Measurements from ENCODE around the gene ARID1B.
A peak's percentile ranks its signal among the peaks of the same experiment; 100 is the strongest.

Gene ARID1B

DNA sequence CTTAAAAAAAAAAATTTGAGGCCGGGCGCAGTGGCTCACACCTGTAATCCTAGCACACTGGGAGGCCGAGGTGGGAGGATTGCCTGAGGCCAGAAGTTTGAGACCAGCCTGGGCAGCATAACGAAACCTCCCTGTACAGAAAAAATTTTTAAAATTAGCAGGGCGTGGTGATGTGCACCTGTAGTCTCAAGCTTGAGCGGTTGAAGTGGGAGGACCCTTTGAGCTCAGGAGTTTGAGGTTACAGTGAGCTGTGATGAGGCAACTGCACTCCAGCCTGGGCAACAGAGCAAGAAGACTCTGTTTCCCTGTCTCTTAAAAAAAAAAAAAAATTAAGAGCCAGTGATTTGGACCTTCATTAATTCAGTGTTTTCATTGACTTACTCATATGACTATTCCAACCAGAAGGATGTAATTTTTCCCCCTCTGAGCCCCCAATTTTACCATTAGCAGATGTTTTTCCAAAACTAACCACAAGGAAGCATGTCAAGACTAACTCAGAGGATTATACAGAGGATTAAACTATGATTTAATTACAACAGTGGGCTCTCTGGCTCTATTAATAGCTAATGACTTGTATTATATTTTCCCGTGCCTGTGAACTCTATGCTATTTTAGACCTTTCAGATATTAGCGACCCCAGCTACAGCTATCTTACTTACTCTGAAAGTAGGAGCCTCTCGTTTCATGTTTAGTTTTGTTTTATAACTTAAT lies 75.1 kb downstream of the ARID1B start:
- peaks cover 58% of the 10 kb centered on the region for H3K4me1 Mint-ChIP-seq
- no peaks in the 10 kb centered on the region for H3K36me3 Mint-ChIP-seq
- ATAC-seq (ENCODE audit: low read depth) = peak; percentile 88
- peak overlapping the region; percentile 79 for H3K27ac Mint-ChIP-seq
- H3K9me3 Mint-ChIP-seq = no peaks in the 10 kb centered on the region
- DNase-seq (ENCODE audit: low spot score in 2 of 2) = peak in 1 of 2 donors; percentile 26
- peak overlapping the region; percentile 22 for H3K4me3 Mint-ChIP-seq
- H3K27me3 Mint-ChIP-seq = no peaks in the 10 kb centered on the region

DNA sequence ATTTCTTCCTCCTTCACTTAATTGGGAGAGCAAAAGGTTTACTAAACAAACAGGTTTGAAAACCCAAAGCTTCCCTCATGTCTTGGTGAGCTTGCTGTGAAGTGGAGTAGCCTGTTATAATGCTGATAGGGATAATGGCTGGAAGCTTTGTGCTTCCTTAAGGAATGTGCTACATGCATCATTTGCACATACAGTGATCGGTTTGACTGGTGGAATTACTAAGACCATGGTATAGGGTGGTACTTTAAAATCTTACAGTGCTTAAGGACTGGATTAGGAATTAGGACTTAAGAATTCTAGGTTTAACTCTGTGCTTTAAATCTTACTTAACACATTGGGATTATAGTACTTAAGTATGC lies 75.7 kb downstream of the ARID1B start:
- Mint-ChIP-seq H3K9me3 (no peaks in the 10 kb centered on the region), H3K27me3 (no peaks in the 10 kb centered on the region), H3K4me3 (no peak overlapping the region), H3K4me1 (peaks cover 61% of the 10 kb centered on the region), H3K36me3 (no peaks in the 10 kb centered on the region), H3K27ac (peak overlapping the region; percentile 79)
- ATAC-seq (ENCODE audit: low read depth) = no peak
- DNase-seq (ENCODE audit: low spot score in 2 of 2) = no peak

DNA sequence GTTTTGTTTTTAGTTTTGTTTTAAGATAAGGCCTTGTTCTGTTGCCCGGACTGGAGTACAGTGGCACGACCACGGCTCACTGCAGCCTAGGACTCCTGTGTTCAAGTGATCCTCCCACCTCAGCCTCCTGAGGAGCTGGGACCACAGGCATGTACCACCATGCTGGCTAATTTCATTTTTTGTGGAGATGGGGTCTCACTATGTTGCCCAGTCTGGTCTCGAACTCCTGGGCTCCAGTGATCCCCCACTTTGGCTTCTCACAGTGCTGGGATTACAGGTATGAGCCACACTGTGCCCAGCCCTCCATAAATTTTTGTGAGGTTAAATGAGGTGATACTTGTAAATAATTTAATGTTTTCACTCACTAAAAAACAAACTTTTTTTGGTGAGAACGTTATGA lies 76.6 kb downstream of the ARID1B start:
- H3K4me1 Mint-ChIP-seq = peaks cover 57% of the 10 kb centered on the region
- DNase-seq (ENCODE audit: low spot score in 2 of 2) (no peak), ATAC-seq (ENCODE audit: low read depth) (no peak)
- no peak overlapping the region for H3K4me3 Mint-ChIP-seq
- H3K9me3 Mint-ChIP-seq = no peaks in the 10 kb centered on the region
- H3K27ac Mint-ChIP-seq = peak overlapping the region; percentile 68
- H3K27me3 Mint-ChIP-seq = no peaks in the 10 kb centered on the region
- peaks cover 4% of the 10 kb centered on the region for H3K36me3 Mint-ChIP-seq

DNA sequence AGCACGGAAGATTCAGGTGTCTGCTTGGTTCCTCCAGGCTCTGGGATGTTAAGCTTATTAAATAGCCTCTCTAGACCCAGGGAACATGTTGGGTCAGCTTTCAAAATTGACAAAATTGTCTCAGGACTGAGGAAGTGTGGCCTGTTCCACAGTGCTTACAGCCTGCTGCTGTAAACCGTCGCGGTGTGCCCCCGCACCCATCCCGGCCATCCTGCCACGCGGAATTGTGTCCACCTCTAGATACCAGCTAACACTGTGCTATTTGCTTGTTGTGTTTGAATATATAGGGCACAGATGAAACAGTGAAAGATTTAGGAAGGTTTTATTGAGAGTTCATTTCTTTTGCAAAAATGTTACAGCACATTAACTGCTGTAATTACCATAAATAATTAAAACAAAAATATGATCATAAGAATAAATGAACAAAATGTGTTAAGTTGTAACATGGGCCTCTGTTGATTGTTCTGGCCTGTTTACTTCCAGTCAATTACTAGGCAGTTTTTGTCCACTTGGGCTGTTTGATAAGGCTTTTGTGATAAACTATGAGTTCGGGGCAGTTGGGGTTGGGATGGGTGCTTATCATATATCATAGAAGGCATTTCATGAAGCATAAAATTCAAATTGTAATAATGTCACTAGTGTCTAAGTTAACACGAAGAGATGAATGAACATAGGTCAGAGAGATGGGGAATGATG lies 77.4 kb downstream of the ARID1B start:
- H3K4me1 Mint-ChIP-seq = peaks cover 51% of the 10 kb centered on the region
- H3K4me3 Mint-ChIP-seq = no peak overlapping the region
- H3K27ac Mint-ChIP-seq = peak overlapping the region; percentile 68

DNA sequence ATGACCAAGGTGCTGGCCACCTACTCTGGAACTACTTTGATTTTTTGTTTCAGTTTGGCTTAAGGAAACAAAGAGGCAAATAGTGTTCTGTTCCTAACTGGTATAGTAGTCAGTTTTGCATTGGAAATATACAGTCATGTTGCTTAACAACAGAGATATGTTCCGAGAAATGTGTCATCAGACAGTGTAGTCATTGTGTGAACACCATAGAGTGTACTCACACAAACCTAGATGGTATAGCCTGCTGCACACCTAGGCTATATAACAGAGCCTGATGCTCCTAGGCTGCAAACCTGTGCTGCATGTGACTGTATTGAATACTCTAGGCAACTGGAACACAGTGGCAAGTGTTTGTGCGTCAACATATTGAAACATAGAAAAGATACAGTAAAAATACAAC lies 80.4 kb downstream of the ARID1B start:
- DNase-seq (ENCODE audit: low spot score in 2 of 2) = no peak
- ATAC-seq (ENCODE audit: low read depth) = no peak
- Mint-ChIP-seq H3K9me3 (no peaks in the 10 kb centered on the region), H3K4me3 (no peak overlapping the region), H3K4me1 (peaks cover 56% of the 10 kb centered on the region), H3K36me3 (peaks cover 4% of the 10 kb centered on the region), H3K27ac (peak overlapping the region; percentile 48), H3K27me3 (no peaks in the 10 kb centered on the region)

More for the DNA sequence above, 77.4 kb downstream of the ARID1B start:
- Mint-ChIP-seq H3K27me3 (no peaks in the 10 kb centered on the region), H3K9me3 (no peaks in the 10 kb centered on the region), H3K36me3 (peaks cover 4% of the 10 kb centered on the region)
- no peak for DNase-seq (ENCODE audit: low spot score in 2 of 2)
- no peak for ATAC-seq (ENCODE audit: low read depth)

DNA sequence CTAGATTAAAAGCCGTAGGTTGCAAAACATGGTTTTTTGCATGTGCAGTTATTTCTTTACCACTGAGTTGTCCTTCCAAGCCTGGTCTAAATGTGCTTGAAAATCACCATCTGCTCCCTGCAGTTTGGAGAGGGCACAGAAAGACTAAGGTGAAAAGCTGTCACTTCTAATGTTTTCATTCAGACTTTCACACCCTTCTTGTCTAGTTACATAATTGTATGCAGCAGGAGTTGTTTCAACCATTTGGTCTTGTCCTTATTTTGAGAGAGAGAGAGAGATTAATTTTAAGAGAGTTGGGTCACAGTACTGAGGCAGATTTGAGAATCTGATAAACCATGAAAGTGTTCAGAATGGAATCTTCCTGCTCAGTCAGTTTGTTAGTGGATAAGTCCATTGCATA lies 82.5 kb downstream of the ARID1B start:
- no peak for DNase-seq (ENCODE audit: low spot score in 2 of 2)
- H3K27me3 Mint-ChIP-seq = no peaks in the 10 kb centered on the region
- peaks cover 6% of the 10 kb centered on the region for H3K36me3 Mint-ChIP-seq
- H3K4me1 Mint-ChIP-seq = peaks cover 59% of the 10 kb centered on the region
- H3K27ac Mint-ChIP-seq = no peak overlapping the region
- no peak overlapping the region for H3K4me3 Mint-ChIP-seq
- H3K9me3 Mint-ChIP-seq = no peaks in the 10 kb centered on the region
- ATAC-seq (ENCODE audit: low read depth) = no peak

DNA sequence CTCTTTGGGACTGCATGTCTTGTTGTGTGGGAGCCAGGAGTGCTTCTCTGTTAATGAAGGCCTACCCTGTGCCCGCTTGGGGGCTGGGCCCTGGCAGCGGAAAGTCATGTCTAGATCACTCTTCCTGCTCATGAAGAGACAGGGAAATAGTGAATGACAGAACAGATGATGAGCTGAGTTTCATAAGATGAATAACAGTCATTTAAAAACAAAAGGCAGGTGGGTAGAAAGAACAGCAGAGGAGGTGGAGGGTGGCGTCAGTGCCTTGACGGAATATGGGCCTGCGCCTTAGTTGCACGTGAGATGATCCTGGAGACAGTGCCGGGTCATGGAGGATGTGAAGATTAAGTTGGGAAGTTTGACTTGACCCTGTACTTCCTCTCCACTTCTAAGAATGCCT lies 85.5 kb downstream of the ARID1B start:
- no peaks in the 10 kb centered on the region for H3K9me3 Mint-ChIP-seq
- H3K4me3 Mint-ChIP-seq = no peak overlapping the region
- H3K27ac Mint-ChIP-seq = peak overlapping the region; percentile 80
- DNase-seq (ENCODE audit: low spot score in 2 of 2) = no peak
- H3K27me3 Mint-ChIP-seq = no peaks in the 10 kb centered on the region
- ATAC-seq (ENCODE audit: low read depth) = no peak
- peaks cover 57% of the 10 kb centered on the region for H3K4me1 Mint-ChIP-seq
- H3K36me3 Mint-ChIP-seq = peaks cover 11% of the 10 kb centered on the region

DNA sequence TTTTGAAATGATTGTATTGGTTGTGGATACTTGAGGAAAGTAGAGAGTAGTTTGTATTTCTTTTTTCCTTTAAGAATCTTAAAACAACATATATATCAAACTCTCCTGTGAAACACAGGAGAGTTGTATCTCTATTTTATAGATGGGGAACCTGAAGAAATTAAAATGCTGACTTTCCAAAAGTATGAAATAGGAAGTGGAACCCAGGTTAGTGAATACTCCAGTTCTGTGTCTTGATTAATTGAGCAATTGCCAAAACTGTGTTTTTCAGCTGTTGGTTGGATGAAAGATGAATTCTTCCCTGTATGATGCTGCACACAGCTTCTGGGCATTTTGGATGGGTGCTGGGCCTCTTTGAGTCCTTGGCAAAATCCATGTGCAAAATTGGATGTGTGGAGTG lies 86.3 kb downstream of the ARID1B start:
- Mint-ChIP-seq H3K27me3 (no peaks in the 10 kb centered on the region), H3K4me3 (no peak overlapping the region), H3K27ac (peak overlapping the region; percentile 80), H3K4me1 (peaks cover 56% of the 10 kb centered on the region), H3K36me3 (peaks cover 8% of the 10 kb centered on the region), H3K9me3 (no peaks in the 10 kb centered on the region)
- DNase-seq (ENCODE audit: low spot score in 2 of 2) (no peak), ATAC-seq (ENCODE audit: low read depth) (no peak)

DNA sequence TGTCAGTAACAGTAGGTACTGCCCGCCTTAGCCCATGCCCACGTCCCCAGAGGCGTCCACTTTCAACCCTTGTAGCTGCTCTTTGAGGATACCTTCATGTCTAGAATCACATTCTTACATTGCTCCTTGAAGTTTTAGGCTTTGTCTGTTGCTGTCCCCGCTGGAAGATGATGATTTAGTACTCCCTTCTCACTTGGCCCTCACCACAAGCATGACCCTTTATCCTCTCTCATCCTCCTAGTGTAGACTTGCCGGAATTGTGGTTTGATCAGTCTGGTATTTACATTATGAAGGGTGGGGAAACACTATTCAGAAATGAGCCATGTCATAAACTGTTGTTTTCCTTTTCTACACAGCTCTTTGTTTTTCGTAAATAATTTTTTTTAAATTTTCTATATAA lies 87.4 kb downstream of the ARID1B start:
- Mint-ChIP-seq H3K4me3 (no peak overlapping the region), H3K4me1 (peaks cover 58% of the 10 kb centered on the region), H3K27me3 (no peaks in the 10 kb centered on the region), H3K36me3 (peaks cover 8% of the 10 kb centered on the region), H3K9me3 (no peaks in the 10 kb centered on the region), H3K27ac (peak overlapping the region; percentile 51)
- DNase-seq (ENCODE audit: low spot score in 2 of 2) = no peak
- ATAC-seq (ENCODE audit: low read depth) = no peak

DNA sequence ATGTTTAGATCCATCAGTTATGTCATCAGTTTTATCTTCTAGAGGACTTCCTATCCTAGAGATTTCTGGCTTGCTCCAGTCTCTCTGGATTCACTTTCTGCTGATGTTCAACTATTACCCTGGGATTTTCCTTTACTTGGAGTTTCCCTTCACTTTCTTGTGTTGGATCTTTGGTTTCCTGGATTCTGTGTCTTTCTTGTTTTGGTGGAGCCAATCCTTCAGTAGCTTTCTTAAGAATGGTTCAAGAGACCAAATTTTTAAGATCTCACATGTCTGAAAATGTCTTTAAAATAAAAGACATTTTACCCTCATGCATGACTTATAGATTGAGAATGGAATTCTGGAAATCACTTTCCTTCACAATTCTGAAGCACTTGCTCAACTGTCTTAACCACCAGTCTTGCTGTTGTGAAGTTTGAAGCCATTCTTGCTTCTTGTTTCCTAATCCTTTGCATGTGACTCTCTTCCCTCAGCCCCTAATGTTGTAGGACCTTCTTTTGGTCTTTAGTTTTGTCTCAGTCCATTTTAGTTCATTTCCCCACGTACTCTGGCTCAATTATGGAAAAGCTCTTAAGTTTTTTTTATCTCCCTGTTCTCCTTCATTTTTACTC lies 87.9 kb downstream of the ARID1B start:
- Mint-ChIP-seq H3K27ac (peak overlapping the region; percentile 51), H3K27me3 (no peaks in the 10 kb centered on the region), H3K36me3 (peaks cover 8% of the 10 kb centered on the region), H3K4me3 (peak overlapping the region; percentile 47), H3K4me1 (peaks cover 56% of the 10 kb centered on the region), H3K9me3 (no peaks in the 10 kb centered on the region)
- ATAC-seq (ENCODE audit: low read depth) (no peak), DNase-seq (ENCODE audit: low spot score in 2 of 2) (no peak)

DNA sequence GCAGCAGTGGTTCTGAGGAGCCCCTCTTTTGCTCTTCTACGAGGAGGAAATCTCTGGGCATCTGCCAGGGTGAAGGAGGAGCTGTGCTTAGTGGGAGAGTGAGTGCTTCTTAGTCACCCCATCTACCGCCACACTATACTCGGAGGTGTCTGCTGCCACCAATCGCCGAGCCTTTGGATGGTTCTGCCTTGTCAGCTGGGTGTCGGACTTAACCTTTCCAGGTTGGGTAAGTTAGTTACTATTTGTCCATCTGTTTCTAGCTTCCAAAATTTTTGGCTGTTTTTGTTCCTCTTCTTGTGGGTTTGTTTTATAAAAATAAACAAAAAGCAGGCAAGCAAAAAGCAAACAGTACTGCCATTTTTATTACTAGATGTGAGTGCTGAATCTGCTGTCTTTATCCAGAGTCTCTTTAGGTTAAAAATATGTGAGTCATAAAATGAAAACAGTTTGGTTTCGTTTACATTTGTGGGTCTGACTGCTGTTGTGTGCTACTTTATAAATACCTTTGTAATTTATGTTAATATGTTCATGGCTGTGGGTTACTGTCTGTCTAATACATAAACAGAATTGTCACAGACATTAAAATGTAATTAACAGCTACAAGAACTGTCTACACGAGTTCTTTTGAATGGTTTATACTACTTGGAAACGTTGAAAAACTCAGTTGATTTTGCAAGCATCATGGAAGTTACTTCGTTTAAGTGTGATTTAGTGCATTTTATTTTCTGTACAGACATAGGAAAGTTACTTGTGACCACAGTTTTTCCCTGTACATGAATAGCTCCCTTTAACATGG lies 89.2 kb downstream of the ARID1B start:
- no peaks in the 10 kb centered on the region for H3K27me3 Mint-ChIP-seq

DNA sequence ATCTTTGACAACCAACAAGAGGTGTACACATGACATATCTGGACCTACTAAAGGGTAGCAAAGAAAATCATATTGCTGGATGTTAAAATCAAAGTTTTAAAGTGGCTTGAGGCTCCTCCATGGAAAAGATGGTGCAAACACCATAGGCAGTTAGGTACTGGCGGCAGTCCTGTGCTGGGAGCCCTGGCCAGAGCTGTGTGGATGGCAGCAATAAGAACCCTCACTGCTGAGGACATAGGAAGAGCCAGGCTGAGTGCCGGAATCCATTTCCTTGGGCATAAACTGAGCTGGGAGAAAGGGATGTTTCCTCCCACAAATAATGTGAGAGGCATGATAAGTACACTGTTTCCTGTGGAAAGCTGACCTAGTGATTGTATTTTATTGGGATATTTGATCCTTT lies 89.9 kb downstream of the ARID1B start:
- Mint-ChIP-seq H3K27me3 (no peaks in the 10 kb centered on the region), H3K4me3 (no peak overlapping the region), H3K36me3 (peaks cover 8% of the 10 kb centered on the region), H3K4me1 (peaks cover 50% of the 10 kb centered on the region), H3K27ac (peak overlapping the region; percentile 21), H3K9me3 (no peaks in the 10 kb centered on the region)
- no peak for ATAC-seq (ENCODE audit: low read depth)
- no peak for DNase-seq (ENCODE audit: low spot score in 2 of 2)

More for the DNA sequence above, 89.2 kb downstream of the ARID1B start:
- ATAC-seq (ENCODE audit: low read depth) = peak; percentile 76
- H3K4me3 Mint-ChIP-seq = peak overlapping the region; percentile 47
- H3K4me1 Mint-ChIP-seq = peaks cover 56% of the 10 kb centered on the region
- H3K36me3 Mint-ChIP-seq = peaks cover 8% of the 10 kb centered on the region
- H3K27ac Mint-ChIP-seq = peak overlapping the region; percentile 51
- H3K9me3 Mint-ChIP-seq = no peaks in the 10 kb centered on the region
- no peak for DNase-seq (ENCODE audit: low spot score in 2 of 2)

DNA sequence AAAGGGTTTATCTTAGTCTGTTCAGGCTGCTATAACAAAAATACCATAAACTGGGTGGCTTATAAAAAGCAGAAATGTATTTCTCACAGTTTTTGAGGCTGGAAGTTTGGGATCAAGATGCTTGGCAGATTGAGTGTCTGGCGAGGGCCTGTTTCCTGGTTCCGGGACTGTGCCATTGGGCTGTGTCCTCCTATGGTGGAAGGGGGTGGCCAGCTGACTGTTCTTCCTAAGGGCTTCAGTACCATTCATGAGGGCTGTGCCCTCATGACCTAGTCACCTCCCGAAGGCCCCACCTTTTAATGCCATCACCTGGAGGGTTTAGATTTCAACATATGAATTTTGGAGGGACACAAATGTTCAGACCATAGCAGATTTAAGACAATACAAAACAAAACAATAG lies 91.2 kb downstream of the ARID1B start:
- peaks cover 41% of the 10 kb centered on the region for H3K4me1 Mint-ChIP-seq
- H3K9me3 Mint-ChIP-seq = no peaks in the 10 kb centered on the region
- H3K27me3 Mint-ChIP-seq = no peaks in the 10 kb centered on the region
- DNase-seq (ENCODE audit: low spot score in 2 of 2) (no peak), ATAC-seq (ENCODE audit: low read depth) (no peak)
- no peak overlapping the region for H3K4me3 Mint-ChIP-seq
- peaks cover 11% of the 10 kb centered on the region for H3K36me3 Mint-ChIP-seq
- peak overlapping the region; percentile 25 for H3K27ac Mint-ChIP-seq

DNA sequence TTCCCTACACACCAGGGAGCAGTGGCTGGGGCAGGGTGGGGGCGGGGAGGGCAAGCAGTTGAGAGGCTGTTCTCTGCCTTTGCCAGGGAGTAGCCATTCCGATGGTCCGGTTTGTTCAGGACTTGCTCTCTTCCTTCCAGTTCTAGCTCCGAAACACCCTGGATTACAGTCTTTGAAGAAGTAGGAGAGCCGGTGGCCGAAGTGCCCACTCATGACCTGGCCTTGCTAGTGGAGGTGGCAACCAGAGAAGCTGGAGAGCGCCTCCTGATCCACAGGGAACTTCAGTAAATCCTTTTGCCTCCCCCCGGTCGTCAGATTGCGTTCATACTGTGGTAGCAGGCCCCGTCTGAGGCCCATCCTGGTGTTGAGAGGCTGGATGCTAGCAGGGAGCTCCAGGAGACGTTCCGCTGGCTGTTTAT lies 92.8 kb downstream of the ARID1B start:
- H3K9me3 Mint-ChIP-seq = no peaks in the 10 kb centered on the region
- H3K4me3 Mint-ChIP-seq = no peak overlapping the region
- DNase-seq (ENCODE audit: low spot score in 2 of 2) (no peak), ATAC-seq (ENCODE audit: low read depth) (no peak)
- H3K4me1 Mint-ChIP-seq = peaks cover 46% of the 10 kb centered on the region
- H3K27ac Mint-ChIP-seq = peak overlapping the region; percentile 48
- H3K36me3 Mint-ChIP-seq = peaks cover 12% of the 10 kb centered on the region
- H3K27me3 Mint-ChIP-seq = no peaks in the 10 kb centered on the region
